Cardiac septum (tissue), 1 donor: ENCODE results near the gene ERCC6L. TPM values are rescaled to one million over a fixed set of nuclear protein-coding genes. Genes with fewer than 3 reads are reported as not detected.
A peak's percentile ranks its signal among the peaks of the same experiment; 100 is the strongest.
"Not testable (repeated sequence)": the region's sequence is repeated elsewhere in the genome, so short reads cannot be mapped to it uniquely, and the experiment has no call there.

Source experiments
- DNase-seq: peaks from one replicate; pipeline ENCODE4 v3.0.0-alpha.2; 2020; ENCODE audit warnings: low spot score
- intact Hi-C: fragments of 100-400 bp; cut with DNase I; formaldehyde crosslinking; loops from one replicate; pipeline ENCODE4 v1.14.0; 2022
- total RNA-seq: library from RNA; stranded (reverse); fragmentation: NEBNext Ultra II Directional; extraction: Animal tissue kit (Norgen Biotek cat#: 25700); gene quantifications from one replicate; pipeline ENCODE4 v1.2.1, GENCODE V29; 2021
- donor health status: DM: no; HTN: no; CAD: no.

Gene ERCC6L
- total RNA-seq, 1 donor from 2014 or later, result 0.08 TPM

DNA sequence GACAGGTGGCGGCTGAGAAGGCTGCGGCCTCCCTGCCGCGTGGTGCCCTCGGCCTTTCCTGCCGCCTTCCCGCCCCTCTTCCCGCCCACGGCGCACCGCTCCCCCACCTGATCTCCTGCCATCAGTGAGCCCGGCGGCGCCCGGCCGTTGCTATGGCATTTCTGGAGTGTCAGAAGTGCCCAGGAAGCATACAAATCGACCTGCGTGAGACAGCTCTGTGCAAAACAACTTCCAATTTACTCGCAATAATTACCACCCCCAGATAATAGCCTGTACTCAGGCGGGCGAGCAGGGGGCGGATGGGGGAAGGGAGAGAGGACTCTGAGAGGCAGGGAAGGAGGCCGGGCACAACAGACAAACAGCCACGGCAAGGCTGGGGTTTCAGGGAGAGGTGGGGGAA is 16.6 kb upstream of the ERCC6L start:
- intact Hi-C loops, result no loop called here
- no peak for DNase-seq

DNA sequence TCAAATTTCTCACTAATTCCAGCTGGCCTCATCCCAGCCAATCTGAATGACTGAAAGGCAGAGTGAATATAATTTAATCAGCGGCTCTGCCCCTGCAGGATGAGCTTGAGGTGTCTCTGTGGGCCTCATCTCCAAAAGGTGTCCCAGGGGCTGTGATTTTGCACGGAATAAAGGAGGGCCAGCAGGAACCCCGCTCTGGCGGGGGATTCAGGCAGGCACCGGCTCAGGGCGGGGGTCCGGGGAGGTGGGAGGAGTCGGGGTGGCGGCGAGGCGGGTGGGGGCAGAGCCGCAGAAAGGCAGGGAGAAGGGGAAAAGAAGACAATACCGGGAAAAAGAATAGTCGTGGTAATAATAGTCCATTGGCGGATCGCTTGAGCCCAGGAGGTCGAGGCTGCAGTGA is 16.0 kb upstream of the ERCC6L start:
- intact Hi-C loops, result no loop called here
- DNase-seq, result no peak

DNA sequence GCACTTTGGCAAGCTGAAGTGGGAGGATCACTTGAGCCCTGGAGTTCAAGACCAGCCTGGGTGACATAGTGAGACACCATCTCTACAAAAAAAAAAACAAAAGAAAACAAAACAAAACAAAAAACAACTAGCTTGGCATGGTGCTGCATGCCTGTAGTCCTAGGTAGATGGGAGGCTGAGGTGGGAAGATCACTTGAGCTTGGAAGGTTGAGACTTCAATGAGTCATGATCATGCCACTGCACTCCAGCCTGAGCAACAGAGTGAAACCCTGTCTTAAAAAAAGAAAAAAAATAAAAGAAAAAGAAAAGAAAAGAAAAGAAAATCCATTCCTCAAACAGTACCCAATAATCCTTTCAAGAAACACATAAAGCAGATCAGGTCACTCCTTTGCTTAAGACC is 14.9 kb upstream of the ERCC6L start:
- DNase-seq, result no peak
- intact Hi-C loops, result no loop called here

DNA sequence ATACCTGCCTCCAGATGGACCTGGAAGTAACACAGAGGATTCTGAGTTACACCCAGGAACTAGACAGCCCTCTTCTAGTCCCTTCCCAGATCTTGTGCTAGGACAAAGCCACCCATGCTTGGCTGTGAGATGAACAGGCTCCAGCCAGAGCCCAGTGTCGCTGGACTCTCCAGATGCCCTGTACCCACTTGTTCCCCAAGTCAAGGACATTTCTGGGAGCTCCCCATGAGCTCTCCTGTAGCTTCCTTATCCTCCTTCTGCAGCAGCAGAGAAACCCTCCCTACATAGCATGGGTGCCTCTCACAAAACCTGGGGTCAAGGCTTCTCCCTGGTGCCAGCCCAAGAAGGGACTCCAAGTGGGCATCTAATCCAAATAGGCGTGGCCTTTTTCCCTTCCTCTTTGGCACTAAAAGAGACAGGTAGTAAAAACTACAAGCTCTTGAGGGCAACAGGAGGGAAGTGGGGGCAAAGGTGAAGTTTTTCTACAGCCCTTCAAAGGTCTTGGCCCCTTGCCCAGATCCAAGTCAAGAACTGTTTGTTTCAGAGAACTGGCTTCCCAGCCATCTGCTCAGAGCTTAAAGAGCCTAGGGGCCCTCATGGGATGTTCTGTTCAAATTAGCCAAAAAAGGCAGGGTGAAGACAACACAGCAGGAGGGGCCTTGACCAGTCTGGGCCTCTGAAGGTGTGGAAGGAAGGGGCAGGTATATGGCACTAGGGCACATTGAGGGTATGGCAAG is 8.5 kb upstream of the ERCC6L start:
- no peak for DNase-seq
- intact Hi-C loops, result loop anchor here (5.0 to 10.0 kb wide), 2 partner anchors 57 to 295 kb away; partner anchors contain the start of gene CITED1

DNA sequence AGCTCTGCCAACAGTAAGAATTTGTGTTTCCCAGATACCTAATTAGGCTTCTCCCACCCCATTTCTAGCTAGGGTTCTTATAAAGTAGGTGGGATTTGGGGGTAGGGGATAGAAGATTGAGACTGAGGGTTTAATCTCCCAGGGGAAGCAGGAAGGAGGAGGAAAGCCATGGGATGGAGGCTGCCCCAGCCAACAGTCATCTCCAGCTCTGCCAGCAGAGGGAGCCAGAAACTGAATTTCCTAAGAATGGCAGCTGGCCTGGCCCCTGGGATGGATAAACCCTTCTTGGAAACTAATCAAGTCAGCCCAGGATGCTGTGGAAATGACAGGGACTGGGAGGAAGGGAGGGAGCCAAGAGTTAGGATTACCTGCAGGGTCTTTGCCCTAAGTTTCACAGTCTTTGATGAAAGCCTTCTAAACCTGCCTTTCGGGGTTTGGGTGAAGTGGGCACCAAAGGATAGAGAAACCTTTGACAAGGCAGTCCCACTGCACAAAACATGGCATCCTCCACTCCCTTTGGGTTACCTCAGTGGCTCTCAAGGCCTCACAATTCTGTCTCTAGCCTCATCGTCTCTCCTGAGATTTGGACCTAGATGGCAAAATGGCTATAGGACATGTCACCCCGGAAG is 6.7 kb upstream of the ERCC6L start:
- no peak for DNase-seq
- intact Hi-C loops, result loop anchor here (5.0 to 10.0 kb wide), 2 partner anchors 59 to 297 kb away; partner anchors contain the start of gene CITED1

DNA sequence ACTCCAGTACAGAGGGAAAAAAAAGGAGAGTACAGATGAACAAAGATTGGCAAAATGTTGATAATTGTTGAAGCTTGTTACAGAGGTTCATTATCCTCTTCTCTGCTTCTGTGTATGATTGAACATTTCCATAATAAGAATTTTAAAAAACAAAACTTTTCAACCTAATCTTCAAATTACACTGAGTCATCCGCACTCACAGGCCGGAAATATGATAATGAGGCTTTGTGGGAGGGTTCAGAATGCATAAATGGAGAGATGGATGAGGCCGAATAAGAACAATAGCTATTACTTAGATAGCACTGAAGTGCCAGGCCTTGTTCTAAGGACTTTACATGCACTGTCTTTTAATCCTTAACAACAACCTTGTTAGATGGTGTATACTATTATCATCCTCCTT is 4.6 kb upstream of the ERCC6L start:
- no peak for DNase-seq
- intact Hi-C loops, result loop anchor here (10.0 kb wide), 1 partner anchor 61 kb away; the partner anchor contains the start of gene CITED1

DNA sequence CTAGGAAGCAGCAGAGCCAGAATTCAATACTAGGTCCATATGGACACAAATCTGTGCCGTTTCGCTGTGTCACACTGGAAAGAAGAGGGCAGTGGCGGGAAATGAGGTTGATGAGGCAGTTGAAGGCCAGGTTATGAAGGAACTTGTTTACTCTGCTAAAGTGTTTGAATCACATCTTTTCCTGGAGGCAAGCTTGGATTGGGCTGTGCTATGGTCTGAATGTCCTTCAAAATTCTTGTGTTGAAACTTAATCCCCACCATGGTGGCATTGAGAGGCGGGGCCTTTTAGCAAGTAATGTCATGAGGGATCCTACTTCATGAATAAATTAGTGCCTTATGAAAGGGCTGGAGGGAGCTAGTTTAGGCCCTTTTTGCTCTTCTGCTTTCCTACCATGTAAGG is 2.1 kb upstream of the ERCC6L start:
- intact Hi-C loops, result loop anchor here (10.0 kb wide), 1 partner anchor 64 kb away; the partner anchor contains the start of gene CITED1
- DNase-seq, result no peak

DNA sequence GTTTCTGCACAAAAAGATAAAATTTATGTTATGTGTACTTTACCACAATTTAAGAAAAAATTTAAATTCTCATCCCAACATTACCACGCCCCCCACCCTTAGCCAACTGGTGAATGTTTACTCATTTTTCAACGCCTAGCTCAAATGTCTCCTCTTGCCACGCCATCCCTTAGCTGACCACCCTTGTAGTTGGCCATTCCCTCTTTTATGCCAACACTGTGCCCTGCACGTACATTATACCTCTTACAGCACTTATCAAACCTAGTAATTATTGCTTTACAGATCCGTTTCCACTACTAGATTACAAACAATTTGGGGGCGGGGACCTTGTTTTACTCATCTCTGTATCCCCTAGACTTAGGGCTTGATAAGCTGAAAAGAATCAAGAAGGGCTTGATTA is 644 bp downstream of the ERCC6L start:
- DNase-seq, result no peak

DNA sequence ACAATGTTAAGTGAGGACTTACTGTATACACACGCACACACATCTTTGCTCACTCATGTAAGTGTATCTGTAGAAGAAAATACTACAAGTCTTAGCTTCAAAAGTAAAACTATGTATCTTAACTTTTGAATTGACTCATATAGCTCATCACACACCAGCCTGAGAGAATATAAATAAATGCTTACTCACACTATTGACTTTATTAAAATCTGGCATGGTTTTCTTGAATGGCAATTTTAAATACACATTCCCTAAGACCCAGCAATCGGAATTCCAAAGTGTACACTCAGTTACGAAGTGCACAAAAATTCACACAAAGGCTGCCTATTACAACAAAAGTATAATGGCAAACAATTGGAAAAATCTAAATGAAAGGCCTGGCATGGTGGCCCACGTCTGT is 2.0 kb downstream of the ERCC6L start:
- DNase-seq, result no peak
- intact Hi-C loops, result loop anchor here (5.0 kb wide), 1 partner anchor 40 kb away; the partner anchor contains the start of gene RPS4X

More for the DNA sequence above, 644 bp downstream of the ERCC6L start:
- intact Hi-C loops, result loop anchor here (5.0 kb wide), 1 partner anchor 39 kb away; the partner anchor contains the start of gene RPS4X

DNA sequence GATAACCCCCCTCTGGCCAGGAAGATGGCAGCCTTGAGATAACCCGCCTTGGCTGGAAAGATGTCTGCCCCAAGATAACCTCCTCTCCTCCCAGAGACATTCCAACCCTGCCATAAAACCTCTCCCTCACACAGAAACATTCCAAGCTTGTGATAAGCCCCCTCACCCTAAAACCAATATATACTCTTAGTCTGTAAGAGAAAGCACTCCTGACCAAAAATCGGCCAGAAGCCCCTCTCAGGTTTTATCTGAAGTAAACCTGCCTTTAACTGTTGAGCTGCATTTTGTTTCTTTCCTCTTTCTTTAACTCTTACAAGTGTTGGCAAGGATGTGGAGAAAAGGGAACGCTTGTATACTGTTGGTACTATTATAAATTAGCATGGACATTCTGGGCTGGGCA is 8.5 kb downstream of the ERCC6L start:
- peak; percentile 6 for DNase-seq
- intact Hi-C loops, result no loop called here

DNA sequence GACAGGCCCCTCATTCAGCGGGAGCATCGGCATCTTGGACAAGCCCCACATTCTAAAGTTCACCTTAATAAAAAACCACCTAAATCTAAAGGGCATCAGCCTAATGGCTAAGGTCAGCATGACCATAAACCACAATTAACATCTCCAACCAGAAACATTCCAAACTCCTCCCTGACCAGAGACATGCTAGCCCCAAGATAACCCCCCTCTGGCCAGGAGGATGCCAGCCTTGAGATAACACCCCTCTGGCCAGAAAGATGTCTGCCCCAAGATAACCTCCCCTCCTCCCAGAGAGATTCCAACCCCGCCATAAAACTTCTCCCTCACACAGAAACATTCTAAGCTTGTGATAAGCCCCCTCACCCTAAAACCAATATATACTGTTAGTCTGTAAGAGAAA is 18.5 kb downstream of the ERCC6L start:
- DNase-seq, intact Hi-C loops: not testable (repeated sequence)

DNA sequence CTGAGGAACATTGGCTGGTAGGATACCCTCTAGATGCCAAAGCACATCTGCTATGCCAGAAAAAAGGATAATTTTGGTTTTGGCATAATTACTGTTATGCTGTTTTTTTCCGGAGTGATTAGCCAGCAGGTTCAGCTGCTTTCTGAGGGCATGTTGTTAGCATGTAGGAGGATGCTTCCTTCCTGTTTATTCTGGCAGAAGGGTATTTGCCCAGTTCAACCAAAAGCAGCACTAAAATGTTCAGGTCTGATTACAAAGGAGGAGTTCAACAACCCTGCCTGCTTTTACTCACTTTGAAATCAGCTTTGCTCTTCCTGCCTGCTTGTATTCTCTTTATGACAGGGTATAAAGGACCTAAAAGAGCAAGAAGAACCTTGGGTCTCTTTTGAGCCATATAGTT is 21.9 kb downstream of the ERCC6L start:
- intact Hi-C loops, result no loop called here
- no peak for DNase-seq

DNA sequence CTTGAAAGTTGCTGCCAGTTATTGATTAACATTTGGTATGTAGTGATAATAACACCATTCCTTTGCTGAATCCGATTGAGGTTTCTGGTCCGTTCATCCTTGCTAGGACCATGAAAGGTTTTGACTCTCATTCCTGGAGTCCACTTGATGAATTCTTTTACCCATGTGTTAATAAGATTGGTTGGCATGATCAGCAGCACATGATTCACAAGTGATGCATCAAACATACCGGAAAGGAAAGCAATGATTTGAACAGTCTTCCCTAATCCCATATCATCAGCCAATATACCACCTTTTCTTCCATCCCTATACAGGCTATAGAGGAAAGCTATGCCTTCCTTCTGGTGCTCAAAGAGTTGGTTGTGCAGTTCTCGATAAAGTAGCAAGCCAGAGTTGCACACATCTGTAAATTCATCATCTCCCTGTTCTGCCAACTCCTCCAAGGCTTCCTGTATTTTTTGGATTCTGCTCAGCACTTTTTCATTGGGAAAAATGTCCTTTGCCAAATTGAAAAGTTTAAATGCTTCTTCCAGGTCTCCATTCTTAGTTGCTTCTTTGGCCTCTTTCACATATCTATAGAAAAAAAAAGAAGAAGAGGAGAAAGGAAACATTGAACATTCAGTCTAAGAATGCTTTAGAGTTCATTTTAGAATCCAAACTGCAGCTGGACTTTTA is 30.6 kb downstream of the ERCC6L start:
- no peak for DNase-seq
- intact Hi-C loops, result no loop called here

DNA sequence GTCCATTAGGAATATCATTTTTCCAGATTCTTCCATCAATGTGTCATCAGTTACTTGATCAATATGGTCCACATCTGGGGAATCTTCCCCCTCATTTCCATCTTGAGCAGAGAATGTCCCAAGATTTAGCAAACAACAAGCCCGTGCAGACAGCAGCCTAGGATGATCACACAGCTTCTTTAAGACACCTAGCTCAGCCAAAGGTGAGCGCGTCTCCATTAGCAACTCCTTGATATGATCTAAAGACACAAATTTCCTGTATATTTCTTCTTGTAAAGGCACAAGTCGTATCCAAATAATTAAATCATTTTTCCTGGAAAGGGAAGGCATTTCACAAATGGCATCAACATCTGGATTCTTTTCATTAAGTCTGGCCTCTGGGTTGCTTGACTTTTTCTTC is 31.5 kb downstream of the ERCC6L start:
- no peak for DNase-seq
- intact Hi-C loops, result no loop called here

DNA sequence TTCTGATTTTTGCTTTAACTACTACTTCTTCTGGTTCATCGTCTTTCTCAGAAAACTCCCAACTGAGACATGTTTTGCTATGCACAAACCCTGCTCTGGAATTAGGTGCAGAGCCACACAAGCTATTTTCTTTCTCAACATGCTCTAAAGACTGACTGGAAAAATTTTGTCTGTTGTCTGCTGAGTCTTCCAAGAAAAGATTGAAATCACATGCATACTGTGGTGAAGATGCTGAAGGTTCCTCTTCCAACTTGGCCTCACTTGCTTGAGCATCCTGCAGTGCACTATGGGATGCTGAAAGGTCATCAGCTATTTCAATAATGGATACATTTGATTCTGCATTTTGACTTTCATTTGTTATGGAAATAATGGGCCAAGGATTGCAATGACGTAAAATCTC is 33.1 kb downstream of the ERCC6L start:
- DNase-seq, result no peak
- intact Hi-C loops, result no loop called here

DNA sequence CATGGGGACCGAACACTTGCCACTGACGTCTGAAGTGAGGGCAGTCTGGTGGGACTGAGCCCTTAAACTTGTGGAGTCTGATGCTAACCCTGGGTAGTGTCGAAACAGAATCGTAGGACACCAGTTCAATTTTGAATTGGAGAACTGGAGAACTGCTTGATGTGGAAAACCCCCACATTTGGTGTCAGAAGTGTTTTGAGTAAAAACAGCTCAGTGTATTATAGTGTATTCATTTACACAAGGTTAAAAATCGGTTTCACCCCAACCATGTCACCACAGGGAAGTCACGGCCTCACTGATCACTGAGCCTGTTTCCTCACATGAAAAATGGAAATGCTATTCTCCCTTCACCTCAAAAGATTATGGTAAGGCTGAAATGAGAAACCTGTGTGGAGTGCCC is 35.4 kb downstream of the ERCC6L start:
- no peak for DNase-seq
- intact Hi-C loops, result no loop called here

DNA sequence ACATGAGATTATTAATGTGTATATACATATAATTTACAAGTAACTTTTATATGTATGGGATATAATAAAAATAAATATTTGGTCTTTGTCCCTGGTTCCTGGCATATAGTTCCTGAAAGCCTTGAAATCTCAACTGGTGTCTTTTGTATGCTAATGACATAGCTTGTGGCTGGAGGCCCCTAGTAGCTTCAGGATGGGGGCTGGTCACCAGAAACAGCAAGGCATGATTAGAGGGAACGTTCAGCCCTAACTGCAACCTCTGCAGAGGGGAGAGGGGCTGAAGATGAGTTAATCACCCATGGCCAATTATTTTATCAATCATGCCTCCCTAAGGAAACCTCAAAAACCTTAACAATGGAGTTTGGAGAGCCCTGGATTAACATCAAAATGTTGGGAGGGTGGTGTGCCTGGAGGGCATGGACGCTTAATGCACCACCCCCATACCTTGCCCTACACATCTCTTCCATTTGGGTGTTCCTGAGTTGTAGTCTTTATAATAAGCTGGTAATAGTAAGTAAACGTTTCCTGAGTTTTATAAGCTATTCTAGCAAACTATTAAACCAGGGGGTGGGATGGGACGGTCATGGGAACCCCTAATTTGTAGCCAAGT is 35.9 kb downstream of the ERCC6L start:
- intact Hi-C loops, result no loop called here

DNA sequence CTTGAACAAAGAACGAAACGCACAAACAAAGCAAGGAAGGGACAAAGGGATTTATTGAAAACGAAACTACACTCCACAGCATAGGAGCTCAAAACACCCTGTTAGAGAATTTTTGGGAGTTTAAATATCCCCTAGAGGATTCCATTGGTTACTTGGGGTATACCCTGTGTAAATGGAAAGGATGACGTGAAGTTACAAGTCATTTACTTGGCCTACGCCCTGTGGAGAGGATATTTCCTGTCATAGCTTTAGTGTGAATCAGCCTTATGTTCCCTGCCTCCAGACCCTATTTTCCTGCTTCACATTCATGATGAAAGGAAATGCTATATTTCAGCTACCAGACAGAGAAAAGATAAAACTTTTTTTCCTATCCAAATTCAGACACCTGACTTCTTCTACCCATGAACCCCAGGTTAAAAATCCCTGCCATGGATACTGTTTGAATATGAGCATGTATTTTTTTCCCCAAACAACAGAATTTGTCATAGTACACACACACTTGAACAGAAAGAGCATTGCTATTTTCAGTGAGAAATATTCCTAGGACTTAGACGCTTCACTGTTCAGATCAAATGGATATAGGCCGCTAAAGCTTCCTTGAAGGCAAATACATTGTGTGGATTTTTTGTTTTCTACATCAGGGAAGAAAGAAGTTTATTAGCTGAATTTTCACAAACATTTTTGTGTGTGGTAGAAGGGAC is 36.8 kb downstream of the ERCC6L start:
- intact Hi-C loops, result no loop called here
- no peak for DNase-seq

More for the DNA sequence above, 35.9 kb downstream of the ERCC6L start:
- no peak for DNase-seq

DNA sequence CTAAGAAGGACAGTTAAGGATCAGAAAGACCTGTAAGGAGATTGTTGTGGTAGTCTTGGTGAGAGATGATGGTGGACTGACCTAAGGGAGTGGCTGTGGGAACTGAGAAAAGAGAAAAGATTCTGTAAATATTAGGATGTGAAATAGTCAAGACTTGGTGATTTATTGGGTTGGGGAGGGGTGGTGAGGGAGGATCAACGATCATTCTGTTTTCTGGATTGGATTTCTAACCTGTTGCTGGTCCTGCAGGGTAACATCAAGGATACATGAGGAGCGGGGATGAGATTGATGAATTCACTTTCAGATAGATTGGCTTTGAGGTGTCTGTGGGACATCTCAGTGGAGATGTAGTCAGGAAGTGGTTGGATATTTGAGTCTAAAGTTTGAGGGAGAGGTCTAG is 55.9 kb downstream of the ERCC6L start:
- DNase-seq, result no peak
- intact Hi-C loops, result loop anchor here (5.0 kb wide), 1 partner anchor 51 kb away; the partner anchor contains the start of gene RTL5
